Measurements from ENCODE around the gene PTCD1.

DNA sequence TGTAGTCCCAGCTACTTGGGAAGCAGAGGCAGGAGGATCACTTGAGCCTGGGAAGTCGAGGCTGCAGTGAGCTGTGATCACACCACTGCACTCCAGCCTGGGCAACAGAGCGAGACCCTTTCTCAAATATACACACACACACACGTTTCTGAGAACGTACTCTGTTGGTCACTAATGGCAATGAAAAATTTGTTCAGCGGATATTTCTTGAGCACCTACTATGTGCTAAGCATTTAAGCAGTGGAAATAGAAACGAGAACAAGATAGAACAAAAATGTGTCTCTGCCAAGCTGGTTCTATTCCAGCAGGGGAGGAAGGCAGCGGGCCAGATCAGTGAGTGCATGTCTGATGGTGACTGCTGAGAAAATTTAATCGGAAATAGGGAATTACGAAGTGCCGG lies 55.4 kb downstream of the PTCD1 start:
- TF ChIP-seq, protein P1, sequence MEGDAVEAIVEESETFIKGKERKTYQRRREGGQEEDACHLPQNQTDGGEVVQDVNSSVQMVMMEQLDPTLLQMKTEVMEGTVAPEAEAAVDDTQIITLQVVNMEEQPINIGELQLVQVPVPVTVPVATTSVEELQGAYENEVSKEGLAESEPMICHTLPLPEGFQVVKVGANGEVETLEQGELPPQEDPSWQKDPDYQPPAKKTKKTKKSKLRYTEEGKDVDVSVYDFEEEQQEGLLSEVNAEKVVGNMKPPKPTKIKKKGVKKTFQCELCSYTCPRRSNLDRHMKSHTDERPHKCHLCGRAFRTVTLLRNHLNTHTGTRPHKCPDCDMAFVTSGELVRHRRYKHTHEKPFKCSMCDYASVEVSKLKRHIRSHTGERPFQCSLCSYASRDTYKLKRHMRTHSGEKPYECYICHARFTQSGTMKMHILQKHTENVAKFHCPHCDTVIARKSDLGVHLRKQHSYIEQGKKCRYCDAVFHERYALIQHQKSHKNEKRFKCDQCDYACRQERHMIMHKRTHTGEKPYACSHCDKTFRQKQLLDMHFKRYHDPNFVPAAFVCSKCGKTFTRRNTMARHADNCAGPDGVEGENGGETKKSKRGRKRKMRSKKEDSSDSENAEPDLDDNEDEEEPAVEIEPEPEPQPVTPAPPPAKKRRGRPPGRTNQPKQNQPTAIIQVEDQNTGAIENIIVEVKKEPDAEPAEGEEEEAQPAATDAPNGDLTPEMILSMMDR (IDR thresholded peaks at IDR 0.05), result no peak
- TF ChIP-seq POLR2AphosphoS5 (IDR thresholded peaks at IDR 0.05; ENCODE audit: insufficient read depth in 1 of 2, low read depth in 1 of 2) (no peak), POLR2A (IDR thresholded peaks at IDR 0.05) (no peak)

Measured in vagina (tissue), 2 donors.